Stimulated activated CD8-positive, alpha-beta memory T cell treated with anti-CD3 and anti-CD28 coated beads, Interleukin-7, amount 100 ng/mL, for 24 hours (primary cell): ENCODE results near the gene SIL1.
"Not testable (repeated sequence)": the region's sequence is repeated elsewhere in the genome, so short reads cannot be mapped to it uniquely, and the experiment has no call there.

Experiments used
- DNase-seq: peaks from one replicate; pipeline ENCODE4 v3.0.0-alpha.2; 2020; ENCODE audit warnings: low read depth

SIL1 gene

GRCh38 chr5:139065306-139065705, 132.9 kb downstream of the SIL1 start:
- DNase-seq, result no peak

- DNase-seq, result no peak
These were observed 133.6 kb downstream of the SIL1 start for GRCh38 chr5:139064613-139065012.

GRCh38 chr5:139063664-139064054, 134.5 kb downstream of the SIL1 start:
- no peak for DNase-seq

GRCh38 chr5:139062910-139063663, 135.1 kb downstream of the SIL1 start:
- no peak for DNase-seq

GRCh38 chr5:139061856-139062255, 136.3 kb downstream of the SIL1 start:
- DNase-seq, result no peak

- DNase-seq, result no peak
These were observed 136.9 kb downstream of the SIL1 start for GRCh38 chr5:139061274-139061673.

- no peak for DNase-seq
These were observed 140.0 kb downstream of the SIL1 start for GRCh38 chr5:139058121-139058520.

- not testable (repeated sequence) for DNase-seq
These were observed 140.9 kb downstream of the SIL1 start for GRCh38 chr5:139057045-139057939.

- DNase-seq, result no peak
These were observed 145.2 kb downstream of the SIL1 start for GRCh38 chr5:139052975-139053374.

- no peak for DNase-seq
These were observed 146.8 kb downstream of the SIL1 start for GRCh38 chr5:139051392-139051791.

GRCh38 chr5:139050432-139050831, 147.7 kb downstream of the SIL1 start:
- DNase-seq, result no peak

GRCh38 chr5:139049780-139050179, 148.4 kb downstream of the SIL1 start:
- DNase-seq, result no peak

- no peak for DNase-seq
These were observed 151.6 kb downstream of the SIL1 start for GRCh38 chr5:139046551-139046950.

- no peak for DNase-seq
These were observed 154.8 kb downstream of the SIL1 start for GRCh38 chr5:139043157-139043905.

- DNase-seq, result no peak
These were observed 158.1 kb downstream of the SIL1 start for GRCh38 chr5:139040081-139040480.

DNA sequence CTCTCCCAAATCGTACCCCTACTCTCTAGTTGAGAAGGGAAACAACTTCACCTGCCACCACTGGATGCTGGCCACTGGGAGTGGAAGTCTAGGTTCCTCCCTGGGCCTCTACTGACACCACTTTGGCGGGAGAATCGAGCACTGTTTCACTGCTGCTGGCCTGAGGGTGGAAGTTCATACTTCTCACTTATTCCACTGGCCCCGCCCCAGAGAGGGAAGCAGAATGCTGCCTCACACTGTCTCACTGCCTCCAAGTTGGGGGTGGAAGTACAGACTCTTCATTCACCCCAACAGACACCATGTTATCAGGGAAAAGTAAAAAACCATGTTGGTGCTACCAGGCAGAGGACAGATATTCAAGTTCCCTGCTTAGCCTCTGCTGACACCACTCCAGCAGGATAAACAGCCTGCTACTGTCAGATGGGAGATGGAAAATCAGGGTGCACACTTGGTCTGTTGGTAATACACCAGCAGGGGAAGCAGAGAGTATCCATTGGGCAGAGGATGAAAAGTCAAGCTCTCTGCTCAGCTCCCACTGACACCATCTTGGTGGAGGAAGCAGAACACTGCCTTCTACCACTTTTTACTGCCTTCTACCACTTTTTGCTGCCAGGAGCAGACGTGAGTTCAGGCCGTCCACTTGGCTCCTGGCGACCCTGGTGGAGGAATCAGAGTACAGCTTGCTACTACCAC, 159.4 kb downstream of the SIL1 start:
- DNase-seq, result no peak

DNA sequence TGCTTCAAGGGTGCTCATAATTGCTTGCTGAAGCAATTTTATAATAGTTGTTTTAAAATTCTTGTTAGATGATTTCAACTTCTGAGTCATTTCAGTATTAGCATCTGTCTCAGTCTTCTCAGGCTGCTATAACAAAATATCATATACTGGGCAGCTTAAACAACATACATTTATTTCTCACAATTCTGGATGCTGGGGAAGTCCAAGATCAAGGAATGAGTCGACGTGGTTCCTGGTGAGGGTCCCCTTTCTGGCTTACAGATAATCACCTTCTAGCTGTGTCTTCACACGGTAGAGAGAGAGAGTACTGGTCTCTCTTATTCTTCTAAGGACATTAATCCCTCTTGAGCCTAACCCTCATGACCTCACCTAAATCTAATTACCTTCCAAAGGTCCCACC, 160.4 kb downstream of the SIL1 start:
- DNase-seq, result no peak

DNA sequence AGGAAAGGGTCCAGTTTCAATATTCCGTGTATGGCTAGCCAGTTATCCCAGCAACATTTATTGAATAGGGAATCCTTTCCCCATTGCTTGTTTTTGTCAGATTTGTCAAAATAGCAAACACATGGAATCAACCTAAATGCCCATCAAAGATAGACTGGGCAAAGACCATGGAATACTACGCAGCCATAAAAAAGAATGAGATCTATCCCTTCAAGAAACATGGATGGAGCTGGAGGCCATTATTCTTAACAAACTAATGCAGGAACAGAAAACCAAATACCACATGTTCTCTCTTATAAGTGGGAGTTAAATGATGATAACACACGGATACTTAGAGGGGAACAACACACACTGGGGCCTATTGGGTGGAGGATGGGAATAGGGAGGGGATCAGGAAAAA, 161.8 kb downstream of the SIL1 start:
- DNase-seq, result not testable (repeated sequence)

DNA sequence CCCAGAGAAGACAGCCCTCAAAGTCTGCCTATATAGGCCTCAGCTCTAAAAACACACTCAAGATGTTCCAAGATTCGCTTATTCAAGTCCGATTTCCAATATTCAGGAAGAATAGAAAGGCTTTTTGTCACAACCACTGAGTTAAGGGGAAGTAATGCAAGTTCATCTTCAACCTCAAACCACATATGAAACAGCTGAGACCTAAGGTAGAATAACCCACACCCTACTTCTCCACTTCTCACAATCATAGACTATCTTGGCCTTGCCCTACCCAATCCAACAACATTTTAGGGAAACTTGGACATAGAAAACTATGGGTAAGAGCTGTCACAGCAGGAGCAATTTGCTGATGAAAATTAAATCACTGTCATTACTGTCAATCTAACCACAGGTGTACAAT, 171.0 kb downstream of the SIL1 start:
- DNase-seq, result no peak

DNA sequence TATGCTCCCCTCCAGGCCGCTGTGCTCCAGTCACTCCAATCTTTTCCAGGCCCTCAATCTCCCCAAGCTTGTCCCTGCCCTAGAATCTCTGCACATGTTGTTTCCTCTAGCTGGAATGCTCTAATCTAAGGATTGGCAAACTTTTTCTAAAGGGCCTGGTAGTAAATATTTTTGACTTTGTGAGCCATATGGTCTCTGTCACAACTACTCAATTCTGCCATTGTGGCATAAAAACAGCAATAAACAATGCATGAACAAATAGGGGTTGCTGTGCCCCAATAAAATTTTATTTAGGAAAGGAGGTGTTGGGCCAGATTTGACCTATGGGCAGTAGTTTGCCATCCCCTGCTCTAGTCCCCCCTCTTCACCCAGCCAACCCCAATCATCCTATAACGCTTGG, 172.5 kb downstream of the SIL1 start:
- no peak for DNase-seq

DNA sequence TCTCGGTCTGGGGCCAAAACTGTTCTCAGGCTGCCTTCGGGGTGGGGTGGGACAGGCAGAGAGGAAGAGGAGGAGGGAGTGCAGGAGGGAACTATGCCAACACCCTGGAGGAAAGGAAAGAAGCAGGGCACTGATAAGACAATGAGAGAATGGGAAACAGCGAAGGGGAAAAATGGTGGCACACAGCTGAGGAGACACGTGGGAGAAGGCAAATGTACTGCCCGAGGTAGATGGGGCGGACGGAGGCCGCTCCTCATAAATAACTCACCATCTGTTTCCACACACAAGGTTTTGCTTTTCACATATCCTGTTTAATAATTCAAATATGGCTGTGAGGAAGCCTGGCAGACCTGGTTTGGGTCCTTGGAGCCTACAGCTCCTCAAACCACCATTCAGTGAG, 174.9 kb downstream of the SIL1 start:
- no peak for DNase-seq

DNA sequence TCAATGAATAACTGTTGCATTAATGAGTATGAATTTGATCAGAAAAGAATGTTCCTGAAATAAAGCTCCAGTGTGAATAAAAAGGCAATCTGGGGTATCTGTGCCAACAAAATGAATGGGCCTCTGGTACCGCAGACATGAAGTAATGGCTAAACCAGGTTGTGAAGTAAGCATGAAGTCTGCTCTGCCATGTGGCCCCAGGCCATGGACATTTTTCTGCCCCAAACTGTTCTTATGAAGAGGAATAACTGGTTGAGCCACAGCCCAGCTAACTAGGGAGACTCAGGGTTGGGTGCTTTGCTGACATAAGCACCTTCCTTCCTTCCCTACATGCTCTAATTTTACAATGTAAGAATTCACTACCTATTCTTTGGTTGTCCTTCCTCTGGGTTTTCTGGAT, 175.6 kb downstream of the SIL1 start:
- DNase-seq, result no peak
